CD14-positive monocyte (primary cell): ENCODE results near the gene LGALSL. TPM values are rescaled to one million over a fixed set of nuclear protein-coding genes. Genes with fewer than 3 reads are reported as not detected.

Experiments
- DNase-seq, 3 donors: peaks; one replicate each; pipeline ENCODE4 v3.0.0-alpha.2; 2011 to 2022
- H2AFZ ChIP-seq: 2 replicates; pipeline ENCODE4 v1.6.0; 2012; ENCODE audit warnings: mild to moderate bottlenecking, low read depth, low read length, inconsistent platforms; ENCODE audit not compliant: insufficient read depth, poor library complexity, severe bottlenecking
- H3K27ac ChIP-seq, 2 donors: 1 replicate in 1 of 2; 2 replicates in 1 of 2; pipeline ENCODE4 v1.5.1; 2012 to 2013; ENCODE audit warnings: low read length in 2 of 2, control low read depth in 1 of 2, inconsistent platforms in 1 of 2, low read depth in 1 of 2, mild to moderate bottlenecking in 1 of 2
- H3K27me3 ChIP-seq, 2 donors: one replicate each; pipeline versions ENCODE4 v1.6.0 to v1.6.1; 2011 to 2013; ENCODE audit warnings: low read length in 2 of 2; ENCODE audit not compliant: control insufficient read depth in 2 of 2, insufficient read depth in 2 of 2
- H3K36me3 ChIP-seq, 2 donors: replicated peaks in 1 of 2; 1 replicate in 1 of 2; 2 replicates in 1 of 2; pipeline versions ENCODE4 v1.5.1 to v1.6.1; 2012 to 2013; ENCODE audit warnings: low read length in 2 of 2, control low read depth in 1 of 2, inconsistent platforms in 1 of 2, mild to moderate bottlenecking in 1 of 2; ENCODE audit not compliant: insufficient read depth in 2 of 2, control insufficient read depth in 1 of 2
- H3K4me1 ChIP-seq, 2 donors: 1 replicate in 1 of 2; 2 replicates in 1 of 2; pipeline versions ENCODE4 v1.5.1 to v1.6.1; 2012 to 2013; ENCODE audit warnings: low read length in 2 of 2, control low read depth in 1 of 2, inconsistent platforms in 1 of 2, mild to moderate bottlenecking in 1 of 2, moderate library complexity in 1 of 2; ENCODE audit not compliant: insufficient read depth in 2 of 2, control insufficient read depth in 1 of 2
- H3K4me2 ChIP-seq: replicated peaks from 2 replicates; pipeline ENCODE3; 2012; ENCODE audit warnings: low read length, moderate library complexity, mild to moderate bottlenecking; ENCODE audit not compliant: poor library complexity, severe bottlenecking; ENCODE audit errors: extremely low read depth
- H3K4me3 ChIP-seq, 3 experiments: fragments of 200-600 bp in 1 of 3; sonication (generic) in 1 of 3; replicated peaks in 1 of 3; 1 replicate in 2 of 3; 2 replicates in 1 of 3; pipeline ENCODE4 v1.5.1; 2011 to 2013; ENCODE audit warnings: low read length in 3 of 3, mild to moderate bottlenecking in 3 of 3, control low read depth in 2 of 3, low read depth in 2 of 3, inconsistent platforms in 1 of 3, moderate library complexity in 1 of 3
- H3K79me2 ChIP-seq: 2 replicates; pipeline ENCODE4 v1.6.0; 2012; ENCODE audit warnings: mild to moderate bottlenecking, control low read depth, inconsistent platforms, low read length, moderate library complexity; ENCODE audit not compliant: insufficient read depth
- H3K9ac ChIP-seq: 2 replicates; pipeline ENCODE4 v1.6.0; 2017; ENCODE audit warnings: low read length, mild to moderate bottlenecking; ENCODE audit not compliant: insufficient read depth, poor library complexity, severe bottlenecking
- H3K9me3 ChIP-seq, 2 donors: replicated peaks in 1 of 2; 1 replicate in 1 of 2; 2 replicates in 1 of 2; pipeline versions ENCODE4 v1.5.1 to v1.6.1; 2012 to 2013; ENCODE audit warnings: low read length in 2 of 2, control low read depth in 1 of 2; ENCODE audit not compliant: control insufficient read depth in 1 of 2, insufficient read depth in 1 of 2
- H4K20me1 ChIP-seq: 2 replicates; pipeline ENCODE4 v1.6.0; 2012; ENCODE audit warnings: mild to moderate bottlenecking, low read length, control low read depth, moderate library complexity; ENCODE audit not compliant: insufficient read depth
- H3K27ac Mint-ChIP-seq, 7 donors: one replicate each; pipeline ENCODE4 v1.8.0; 2020; ENCODE audit warnings: mild to moderate bottlenecking in 7 of 7, mixed read lengths in 7 of 7, moderate library complexity in 6 of 7, inconsistent platforms in 2 of 7
- H3K27me3 Mint-ChIP-seq, 3 donors: one replicate each; pipeline ENCODE4 v1.8.0; 2021 to 2022; ENCODE audit warnings: low read depth in 3 of 3, mild to moderate bottlenecking in 3 of 3, mixed read lengths in 3 of 3, moderate library complexity in 3 of 3, inconsistent platforms in 1 of 3
- H3K36me3 Mint-ChIP-seq, 2 donors: one replicate each; pipeline ENCODE4 v1.8.0; 2020; ENCODE audit warnings: mixed read lengths in 2 of 2, inconsistent platforms in 1 of 2, mild to moderate bottlenecking in 1 of 2
- H3K4me1 Mint-ChIP-seq: one replicate; pipeline ENCODE4 v1.8.0; 2020; ENCODE audit warnings: mild to moderate bottlenecking, mixed read lengths
- H3K4me3 Mint-ChIP-seq, 2 donors: one replicate each; pipeline ENCODE4 v1.8.0; 2020; ENCODE audit warnings: mild to moderate bottlenecking in 2 of 2, mixed read lengths in 2 of 2, moderate library complexity in 1 of 2
- H3K9me3 Mint-ChIP-seq, 7 donors: one replicate each; pipeline ENCODE4 v1.8.0; 2020 to 2022; ENCODE audit warnings: mixed read lengths in 7 of 7, mild to moderate bottlenecking in 6 of 7, moderate library complexity in 6 of 7, inconsistent platforms in 2 of 7
- CTCF ChIP-seq: fragments of 200-600 bp; IDR thresholded peaks from one replicate; pipeline ENCODE4 v1.8.0; 2022; ENCODE audit warnings: antibody characterized with exemption, mild to moderate bottlenecking
- whole genome bisulfite sequencing: methylation state at CpG from one replicate; pipeline ENCODE4 v1.1.5; 2013; ENCODE audit warnings: missing lambda C conversion rate; ENCODE audit not compliant: insufficient coverage; 5-methylcytosine and 5-hydroxymethylcytosine counted together
- intact Hi-C, 2 donors: fragments of 100-400 bp; cut with micrococcal nuclease; formaldehyde crosslinking; loops; one replicate each; pipeline versions ENCODE4 v1.15.0 to v1.15.1; 2023
- polyA plus RNA-seq, 3 donors: library from polyadenylated mRNA; depleted of rRNA in 1 of 3; unstranded in 2 of 3; stranded (reverse) in 1 of 3; fragments of 300-500 nt in 2 of 3; fragments of >200 nt in 1 of 3; fragmentation: Illumina TruSeq in 2 of 3; gene quantifications; 1 replicate in 2 of 3; 2 replicates in 1 of 3; pipeline ENCODE4 v1.2.3, GENCODE V29; 2012 to 2021

The LGALSL gene
- polyA plus RNA-seq, 3 donors: 0.04 to 0.30 (median 0.22) TPM

- intact Hi-C loops: no loop called here
- Mint-ChIP-seq H3K27me3 (peaks cover 2 to 3% (median 2%) of the 10 kb centered on the region in 3 donors), H3K27ac (no peak overlapping the region), H3K9me3 (peaks cover 0 to 3% (median 0%) of the 10 kb centered on the region in 7 donors), H3K36me3 (no peaks in the 10 kb centered on the region), H3K4me3 (no peak overlapping the region), H3K4me1 (peaks cover 21% of the 10 kb centered on the region)
- Histone ChIP-seq H3K4me1 (peaks cover 13 to 19% of the 10 kb centered on the region in 2 donors), H4K20me1 (no peaks in the 10 kb centered on the region), H3K9ac (no peak overlapping the region), H3K79me2 (no peaks in the 10 kb centered on the region), H2AFZ (no peak overlapping the region), H3K9me3 (no peaks in the 10 kb centered on the region), H3K4me3 (no peak overlapping the region), H3K36me3 (no peaks in the 10 kb centered on the region), H3K27ac (no peak overlapping the region), H3K4me2 (no peak overlapping the region), H3K27me3 (no peaks in the 10 kb centered on the region)
- WGBS: no CpG with 5 or more reads among the region's 1 CpG
- no peak for TF ChIP-seq CTCF
- no peak for DNase-seq
These were observed 9.8 kb downstream of the LGALSL start for GRCh38 chr2:64463781-64464180.

- no peak for TF ChIP-seq CTCF
- Histone ChIP-seq H2AFZ (no peak overlapping the region), H3K9me3 (no peaks in the 10 kb centered on the region), H3K4me3 (no peak overlapping the region), H3K79me2 (no peaks in the 10 kb centered on the region), H3K9ac (no peak overlapping the region), H3K4me2 (no peak overlapping the region), H4K20me1 (no peaks in the 10 kb centered on the region), H3K27ac (no peak overlapping the region), H3K36me3 (no peaks in the 10 kb centered on the region), H3K27me3 (no peaks in the 10 kb centered on the region), H3K4me1 (peaks cover 13 to 19% of the 10 kb centered on the region in 2 donors)
- Mint-ChIP-seq H3K36me3 (no peaks in the 10 kb centered on the region), H3K4me3 (no peak overlapping the region), H3K27ac (no peak overlapping the region), H3K4me1 (peaks cover 21% of the 10 kb centered on the region), H3K9me3 (peaks cover 0 to 3% (median 0%) of the 10 kb centered on the region in 7 donors), H3K27me3 (peaks cover 0 to 3% (median 2%) of the 10 kb centered on the region in 3 donors)
- intact Hi-C loops: no loop called here
- 57% methylated on average over 3 of the region's 6 CpGs for WGBS
- DNase-seq: no peak
These were observed 12.6 kb downstream of the LGALSL start for GRCh38 chr2:64466478-64467085.
